A673 (cell line): Measurements from ENCODE around the gene PVR. TPM values are rescaled to one million over a fixed set of nuclear protein-coding genes. Genes with fewer than 3 reads are reported as not detected.

ENCODE experiments used
- BruUV-seq: library from RNA; stranded (reverse); fragments of 400-500 nt; replicated peaks from 2 replicates; lab custom pipeline; 2021; lab: Mats Ljungman, UMichigan
- CTCF ChIA-PET: fragments of 300-600 bp; sonication (Branson Sonifier 250); formaldehyde crosslinking; loops from one replicate; lab custom pipeline; 2022; ENCODE audit warnings: antibody characterized with exemption; lab: Charles Lee
- POLR2A ChIA-PET: fragments of 300-600 bp; sonication (Branson Sonifier 250); formaldehyde crosslinking; loops from one replicate; lab custom pipeline; 2022; ENCODE audit warnings: antibody characterized with exemption; ENCODE audit not compliant: low non-redundant PET; lab: Charles Lee
- DNase-seq: peaks from one replicate; pipeline ENCODE4 v3.0.0-alpha.2; 2015; ENCODE audit warnings: low spot score
- H3K27ac ChIP-seq: fragments of 200-600 bp; sonication (generic); 2 replicates; pipeline ENCODE4 v1.5.1; 2016; ENCODE audit warnings: mixed run types, low read depth, mild to moderate bottlenecking, mixed read lengths, antibody characterized with exemption, low read length; ENCODE audit not compliant: poor library complexity, severe bottlenecking
- H3K27me3 ChIP-seq: fragments of 200-600 bp; sonication (generic); replicated peaks from 2 replicates; pipeline ENCODE4 v1.6.1; 2017; ENCODE audit warnings: mixed run types, low read depth, mild to moderate bottlenecking, mixed read lengths, antibody characterized with exemption, low read length; ENCODE audit not compliant: insufficient read depth, poor library complexity
- H3K36me3 ChIP-seq: fragments of 200-600 bp; sonication (generic); 2 replicates; pipeline ENCODE4 v1.6.1; 2016; ENCODE audit warnings: mixed run types, mild to moderate bottlenecking, mixed read lengths, antibody characterized with exemption, low read length; ENCODE audit not compliant: insufficient read depth, poor library complexity, severe bottlenecking
- H3K4me1 ChIP-seq: fragments of 200-600 bp; sonication (generic); 2 replicates; pipeline ENCODE4 v1.6.1; 2017; ENCODE audit warnings: mixed run types, mild to moderate bottlenecking, mixed read lengths, antibody characterized with exemption, low read length; ENCODE audit not compliant: insufficient read depth, poor library complexity, severe bottlenecking
- H3K4me3 ChIP-seq: fragments of 200-600 bp; sonication (generic); 2 replicates; pipeline ENCODE4 v1.5.1; 2016; ENCODE audit warnings: low read depth, mixed run types, mild to moderate bottlenecking, mixed read lengths, low read length; ENCODE audit not compliant: poor library complexity, severe bottlenecking
- H3K9me3 ChIP-seq: fragments of 200-600 bp; sonication (generic); 2 replicates; pipeline ENCODE4 v1.6.1; 2016; ENCODE audit warnings: mixed run types, low read depth, mild to moderate bottlenecking, mixed read lengths, antibody characterized with exemption, low read length; ENCODE audit not compliant: poor library complexity, severe bottlenecking
- CTCF ChIP-seq: fragments of 300-800, 200-600 bp; sonication (generic); conservative IDR thresholded peaks from 2 replicates; pipeline ENCODE4 v1.5.1; 2017; ENCODE audit warnings: low read depth, mild to moderate bottlenecking, antibody characterized with exemption, low read length, moderate library complexity, mixed read lengths
- EZH2 ChIP-seq: fragments of 200-600 bp; sonication (generic); IDR thresholded peaks from 2 replicates; pipeline ENCODE4 v1.6.1; 2017; ENCODE audit warnings: borderline replicate concordance, low read depth, mild to moderate bottlenecking, mixed read lengths, antibody characterized with exemption, low read length; ENCODE audit not compliant: poor library complexity, severe bottlenecking
- intact Hi-C: fragments of 100-400 bp; cut with micrococcal nuclease; formaldehyde crosslinking; loops from one replicate; pipeline ENCODE4 v1.10.0; 2022; ENCODE audit not compliant: unreplicated experiment
- total RNA-seq: library from RNA; stranded (reverse); gene quantifications from 2 replicates; pipeline ENCODE4 v1.2.3, GENCODE V29; 2021

The PVR gene
- total RNA-seq, 1 experiment from 2014 or later = 29.5 TPM

- Histone ChIP-seq H3K9me3 (no peaks in the 10 kb centered on the region), H3K36me3 (no peaks in the 10 kb centered on the region), H3K27me3 (no peaks in the 10 kb centered on the region), H3K4me3 (no peak overlapping the region), H3K4me1 (no peaks in the 10 kb centered on the region), H3K27ac (no peak overlapping the region)
- ChIA-PET POLR2A (no interaction called here), CTCF (no interaction called here)
- TF ChIP-seq EZH2 (no peak), CTCF (no peak)
- BruUV-seq = no TSS peak
- intact Hi-C loops = no loop called here
- no peak for DNase-seq
Observed at GRCh38 chr19:44600466-44600865, 43.2 kb upstream of the PVR start.

GRCh38 chr19:44602081-44602480 is 41.6 kb upstream of the PVR start:
- intact Hi-C loops = no loop called here
- Histone ChIP-seq H3K27ac (no peak overlapping the region), H3K27me3 (no peaks in the 10 kb centered on the region), H3K4me3 (no peak overlapping the region), H3K9me3 (no peaks in the 10 kb centered on the region), H3K4me1 (no peaks in the 10 kb centered on the region), H3K36me3 (no peaks in the 10 kb centered on the region)
- POLR2A ChIA-PET = no interaction called here
- CTCF ChIA-PET = no interaction called here
- no peak for TF ChIP-seq CTCF
- no peak for TF ChIP-seq EZH2
- no peak for DNase-seq
- no TSS peak for BruUV-seq

GRCh38 chr19:44603201-44603945 is 40.3 kb upstream of the PVR start:
- POLR2A ChIA-PET = no interaction called here
- BruUV-seq = no TSS peak
- H3K4me1 ChIP-seq = peaks cover 8% of the 10 kb centered on the region

More at GRCh38 chr19:44603201-44603945, 40.3 kb upstream of the PVR start:
- Histone ChIP-seq H3K27me3 (no peaks in the 10 kb centered on the region), H3K4me3 (no peak overlapping the region), H3K9me3 (no peaks in the 10 kb centered on the region), H3K36me3 (no peaks in the 10 kb centered on the region), H3K27ac (no peak overlapping the region)
- CTCF ChIA-PET = no interaction called here
- intact Hi-C loops = no loop called here
- no peak for DNase-seq
- TF ChIP-seq CTCF (no peak), EZH2 (no peak)
